AML-193 (cell line): ENCODE results near the gene NOTCH2.

Source experiments
- DNase-seq, 2 experiments: peaks; one replicate each; lab custom pipeline; 2025; lab: John Stamatoyannopoulos, UW

The NOTCH2 gene

DNA sequence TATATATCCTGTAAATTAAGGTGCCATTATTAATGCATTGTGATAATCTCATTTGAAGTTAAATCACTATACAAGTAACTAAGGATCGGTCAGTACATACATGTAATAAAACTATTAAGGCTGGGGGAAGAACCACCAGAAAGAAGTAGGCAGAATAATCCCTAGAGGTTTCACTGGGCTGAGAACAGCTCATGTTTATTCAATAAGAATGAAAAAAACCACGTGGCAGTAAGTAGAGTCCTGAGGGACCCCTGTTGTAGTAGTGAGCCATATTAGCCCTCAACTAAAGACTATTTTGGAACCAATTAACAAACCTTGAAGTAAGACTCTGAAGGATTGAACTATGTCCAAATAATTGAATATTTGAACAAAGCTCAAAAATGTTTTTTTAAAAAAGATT is 126.2 kb downstream of the NOTCH2 start:
- DNase-seq, result no peak

DNA sequence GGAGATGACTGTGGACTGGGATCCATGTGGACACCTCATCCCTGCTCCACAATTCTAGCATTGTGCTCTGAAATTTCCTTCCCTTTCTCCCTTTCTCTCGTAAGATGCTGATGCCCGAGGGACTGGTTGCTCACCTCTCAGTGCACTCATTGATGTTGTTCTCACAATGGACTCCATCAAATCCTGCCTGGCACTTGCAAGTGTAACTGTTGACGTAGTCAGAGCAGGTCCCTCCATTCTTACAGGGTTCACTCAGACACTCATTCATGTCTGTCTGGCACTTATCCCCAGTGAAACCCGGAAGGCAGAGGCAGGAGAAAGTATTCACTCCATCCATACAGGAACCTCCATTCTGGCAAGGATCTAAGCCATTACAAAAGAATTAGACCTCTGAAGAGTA is 128.1 kb downstream of the NOTCH2 start:
- DNase-seq, result no peak

DNA sequence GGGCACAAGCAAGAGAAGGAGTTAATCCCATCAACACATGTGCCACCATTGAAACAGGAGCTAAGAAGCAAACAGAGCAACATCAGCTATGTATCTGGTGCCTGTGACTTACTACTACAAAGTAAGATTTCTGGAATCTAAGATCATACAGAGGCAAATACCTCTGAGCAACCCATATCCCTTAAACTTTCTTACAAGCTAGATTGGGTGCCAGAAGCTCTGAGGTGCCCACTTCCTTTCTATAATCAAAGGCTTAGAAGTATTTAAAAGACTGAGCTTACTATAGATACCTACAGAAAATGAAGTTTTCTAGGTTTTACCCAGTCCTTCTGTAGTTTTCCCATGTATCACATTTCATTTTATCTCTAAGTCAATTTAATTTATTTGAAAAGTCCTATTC is 128.8 kb downstream of the NOTCH2 start:
- no peak for DNase-seq

DNA sequence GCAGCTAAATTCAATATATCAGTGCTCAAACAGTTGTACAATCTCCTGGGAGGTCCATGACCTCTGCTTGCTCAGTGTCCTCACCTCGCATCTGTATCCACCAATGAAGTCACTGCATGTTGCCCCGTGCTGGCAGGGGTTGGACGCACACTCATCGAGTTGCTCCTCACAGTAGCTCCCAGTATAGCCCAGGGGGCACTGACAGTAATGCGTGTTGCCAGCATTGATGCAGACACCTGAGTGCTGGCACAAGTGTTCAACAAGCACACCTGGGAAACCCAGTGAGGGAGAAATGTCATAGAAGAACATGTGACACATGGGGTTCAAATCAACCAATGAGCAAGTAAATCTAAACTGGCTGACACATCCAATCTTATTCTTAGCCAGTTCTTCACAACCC is 132.3 kb downstream of the NOTCH2 start:
- DNase-seq, result no peak

DNA sequence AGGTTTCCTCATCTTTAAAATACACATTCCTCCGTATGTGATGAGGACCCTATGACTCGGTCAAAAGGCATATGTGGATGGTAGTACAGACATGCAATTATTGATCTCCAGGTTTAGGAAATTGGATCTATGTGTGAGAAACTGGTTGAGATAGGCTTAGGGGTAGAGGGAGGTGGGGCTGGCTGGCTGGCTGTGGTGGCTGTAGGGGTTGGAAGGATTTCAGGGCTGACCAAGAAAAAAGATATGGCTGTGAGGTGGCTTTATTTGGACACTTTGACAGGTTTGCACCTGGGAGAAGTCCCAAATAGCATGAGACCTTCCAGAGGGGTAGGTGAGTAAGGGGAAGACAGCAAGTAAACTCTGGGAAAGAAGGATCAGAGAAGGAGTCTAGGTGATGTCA is 133.5 kb downstream of the NOTCH2 start:
- DNase-seq, result no peak

DNA sequence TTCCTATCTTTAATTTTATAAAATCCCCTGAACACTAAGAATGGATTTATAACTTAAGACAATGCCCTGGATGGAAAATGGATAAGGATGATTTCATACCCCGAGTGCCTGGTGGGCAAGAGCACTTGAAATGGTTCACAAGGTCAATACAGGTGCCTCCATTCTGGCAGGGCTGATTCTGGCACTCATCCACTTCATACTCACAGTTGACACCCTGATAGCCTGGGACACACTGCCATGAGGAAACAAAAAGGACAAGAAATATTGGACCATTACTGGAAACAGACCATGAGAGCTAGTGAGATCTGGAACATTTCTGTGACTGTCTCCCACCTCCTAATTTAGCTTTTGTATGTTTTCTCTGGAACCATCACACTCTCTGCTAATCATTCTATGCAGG is 134.1 kb downstream of the NOTCH2 start:
- DNase-seq, result no peak

DNA sequence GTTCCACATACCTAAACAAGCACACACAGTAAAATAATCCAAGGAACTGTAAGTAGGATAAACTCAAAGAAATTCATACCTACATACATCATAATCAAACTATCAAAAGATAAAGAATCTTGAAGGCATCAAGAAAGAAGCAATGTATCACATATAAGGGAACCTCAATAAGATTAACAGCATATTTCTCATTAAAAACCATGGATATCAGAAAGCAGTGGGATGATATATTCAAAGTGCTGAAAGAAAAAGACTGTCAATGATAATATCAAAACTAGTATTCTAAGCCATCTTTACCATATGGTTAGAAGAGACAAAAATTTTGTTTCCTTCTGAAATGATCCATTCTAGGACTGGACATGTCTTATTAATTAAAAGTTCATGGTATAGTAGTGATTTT is 136.1 kb downstream of the NOTCH2 start:
- DNase-seq, result peak in 1 of 2 experiments; percentile 1

DNA sequence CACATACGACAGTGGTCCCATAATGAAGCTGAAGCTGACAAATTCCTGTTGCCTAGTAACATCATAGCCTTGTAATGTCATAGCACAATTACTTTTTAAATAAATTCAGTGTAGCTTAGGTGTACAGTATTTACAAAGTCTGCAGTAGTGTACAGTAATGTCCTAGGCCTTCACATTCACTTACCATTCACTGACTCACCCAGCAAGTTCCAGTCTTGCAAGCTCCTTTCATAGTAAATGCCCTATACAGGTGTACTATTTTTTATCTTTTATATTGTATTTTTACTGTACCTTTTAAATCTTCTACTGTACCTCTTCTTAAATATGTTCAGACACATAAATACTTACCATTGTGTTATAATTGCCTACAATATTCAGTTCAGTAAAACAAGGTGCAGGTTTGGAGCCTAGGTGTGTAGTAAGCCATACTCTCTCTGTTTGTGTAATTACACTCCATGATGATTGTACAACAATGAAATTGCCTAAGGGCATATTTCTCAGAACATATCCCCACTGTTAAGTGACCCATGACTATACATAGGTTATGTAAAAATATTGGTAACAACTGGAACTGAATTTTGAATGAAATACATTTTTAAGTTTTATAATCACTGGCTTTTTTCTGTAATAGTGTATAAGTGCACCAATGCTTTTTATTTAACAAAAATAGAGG is 139.7 kb downstream of the NOTCH2 start:
- no peak for DNase-seq

DNA sequence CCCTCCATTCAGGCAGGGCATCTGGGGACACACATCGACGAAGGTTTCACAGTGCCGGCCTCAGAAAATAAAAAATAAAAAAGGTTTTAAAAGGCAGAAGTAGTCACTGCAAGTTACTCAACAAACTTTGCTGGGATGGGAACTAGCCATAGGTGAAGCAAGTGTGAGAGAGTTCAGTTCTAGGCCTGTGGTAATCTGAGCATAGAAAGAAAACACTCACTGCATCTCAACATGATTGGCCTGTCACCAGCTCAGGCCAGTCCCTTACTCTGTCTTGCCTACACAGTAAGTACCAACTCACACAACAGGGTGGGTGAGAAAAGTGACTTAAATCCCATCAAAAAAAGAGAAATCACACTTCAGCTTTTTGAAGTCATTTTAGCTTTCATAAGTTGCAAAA is 142.9 kb downstream of the NOTCH2 start:
- DNase-seq, result no peak

DNA sequence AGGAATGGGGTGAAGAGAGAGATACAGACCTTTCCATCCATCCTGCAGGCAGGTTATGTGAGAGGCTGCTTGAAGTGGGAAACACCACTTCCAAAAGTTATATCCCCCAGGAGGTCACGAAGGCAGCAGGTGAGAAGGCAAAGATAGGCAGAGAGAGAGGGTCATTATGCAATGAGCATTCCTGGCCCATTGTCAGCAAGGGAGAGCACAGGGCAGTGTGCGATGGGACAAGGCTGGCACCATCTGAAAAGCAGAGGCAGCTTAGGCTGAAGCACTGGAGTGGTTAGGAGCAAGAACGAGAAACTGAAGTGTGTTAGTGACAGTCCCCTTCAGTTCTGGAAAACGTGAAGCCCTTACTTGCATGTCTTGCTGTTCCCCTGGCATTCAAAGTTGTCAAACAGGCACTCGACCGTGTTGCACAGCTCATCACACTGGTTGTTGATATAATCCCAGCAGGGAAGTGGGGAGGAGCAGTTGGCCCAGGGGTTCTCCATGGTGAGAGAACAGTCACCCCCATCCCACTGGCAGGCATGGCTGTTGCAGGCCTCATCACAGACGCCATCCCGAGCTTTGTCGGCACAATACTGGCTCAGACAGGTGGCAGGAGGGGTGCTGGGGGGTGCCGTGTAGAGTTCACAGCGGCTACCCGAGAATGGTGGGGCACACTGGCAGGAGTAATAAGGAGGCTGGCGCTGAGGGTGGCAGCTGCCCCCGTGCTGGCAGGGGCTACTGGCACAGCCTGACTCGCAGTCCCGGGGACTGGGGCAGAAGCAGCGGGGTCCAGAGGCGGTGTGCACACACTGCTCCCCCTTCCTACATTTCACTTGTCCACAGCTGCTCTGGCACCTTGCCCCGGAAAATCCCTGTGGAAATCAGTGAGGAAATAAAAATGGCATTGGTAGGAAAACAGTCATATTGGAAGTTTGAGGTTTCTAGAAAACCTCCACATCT is 144.2 kb downstream of the NOTCH2 start:
- no peak for DNase-seq

DNA sequence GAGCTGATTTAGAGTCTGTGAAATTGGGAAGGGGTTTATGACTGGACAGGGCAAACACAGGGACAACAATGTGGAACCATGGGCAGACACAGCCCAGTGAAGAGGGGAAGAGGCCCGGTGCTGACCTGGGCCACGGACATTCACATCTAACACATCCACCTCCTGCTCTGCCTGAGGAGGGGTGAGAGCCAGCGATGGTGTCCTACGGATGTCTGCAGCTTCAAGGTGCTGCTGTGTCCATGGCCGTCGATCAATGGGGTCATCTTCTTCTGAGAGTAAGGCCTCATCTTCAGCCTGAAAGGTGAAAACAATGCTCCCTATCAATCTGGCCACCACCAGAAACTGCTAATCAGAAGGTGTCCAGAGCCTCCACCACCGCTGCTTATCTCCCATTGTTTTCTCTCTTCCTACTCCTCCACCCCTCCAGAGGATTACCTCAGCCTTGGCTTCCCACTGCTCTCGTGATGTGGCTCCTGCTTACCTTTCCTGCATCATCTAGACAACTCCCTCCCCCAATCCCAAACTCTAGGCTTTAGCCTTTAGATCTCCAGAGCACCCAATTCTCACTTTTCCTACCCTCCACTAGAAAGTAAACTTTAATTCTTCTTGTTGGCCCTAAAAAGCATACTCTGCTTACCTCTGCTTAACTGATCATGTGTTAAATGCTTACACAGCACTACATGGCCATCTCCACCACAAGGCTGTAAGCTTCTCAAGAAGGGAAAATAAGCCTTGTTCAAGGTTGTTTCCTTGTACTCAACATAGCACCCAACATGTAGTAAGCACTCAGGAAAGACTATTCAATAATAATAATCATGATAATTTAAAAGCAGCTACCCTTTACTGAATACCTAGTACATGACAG is 149.1 kb downstream of the NOTCH2 start:
- no peak for DNase-seq

DNA sequence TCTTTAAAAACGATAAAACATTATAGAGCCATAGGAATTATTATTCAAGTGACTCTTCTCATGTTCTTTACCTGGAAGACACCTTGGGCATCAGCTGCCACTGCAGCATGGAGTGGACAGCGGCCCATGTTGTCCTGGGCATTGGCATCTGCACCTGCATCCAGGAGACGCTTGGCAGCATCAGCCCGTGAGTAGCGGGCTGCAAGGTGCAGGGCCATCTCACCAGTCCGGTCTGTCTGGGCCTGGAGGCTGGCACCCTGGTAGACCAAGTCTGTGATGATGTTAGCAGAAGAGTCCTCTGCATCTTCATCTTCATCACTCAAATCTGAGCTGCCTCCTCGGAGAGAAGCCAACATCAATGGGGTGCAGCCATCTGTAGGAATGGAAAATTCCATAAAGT is 150.2 kb downstream of the NOTCH2 start:
- no peak for DNase-seq

DNA sequence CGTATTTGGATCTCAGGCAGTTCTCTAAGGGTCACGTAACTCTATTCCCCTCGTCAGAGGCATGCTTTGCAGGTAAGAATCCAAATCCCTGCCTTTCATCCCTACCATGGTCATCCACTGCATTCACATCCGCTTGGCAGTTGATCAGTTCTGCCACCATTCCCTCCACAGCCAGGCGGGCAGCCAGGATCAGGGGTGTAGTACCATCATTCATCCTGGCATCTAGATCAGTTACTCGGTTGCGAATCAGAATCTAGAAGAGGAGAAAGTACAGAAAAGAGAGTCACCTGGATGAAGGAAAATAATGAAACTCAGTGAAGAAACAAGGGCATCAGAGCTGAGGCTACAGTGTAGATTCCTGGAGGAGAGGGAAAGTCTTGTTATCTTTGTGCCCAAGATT is 151.2 kb downstream of the NOTCH2 start:
- DNase-seq, result no peak

DNA sequence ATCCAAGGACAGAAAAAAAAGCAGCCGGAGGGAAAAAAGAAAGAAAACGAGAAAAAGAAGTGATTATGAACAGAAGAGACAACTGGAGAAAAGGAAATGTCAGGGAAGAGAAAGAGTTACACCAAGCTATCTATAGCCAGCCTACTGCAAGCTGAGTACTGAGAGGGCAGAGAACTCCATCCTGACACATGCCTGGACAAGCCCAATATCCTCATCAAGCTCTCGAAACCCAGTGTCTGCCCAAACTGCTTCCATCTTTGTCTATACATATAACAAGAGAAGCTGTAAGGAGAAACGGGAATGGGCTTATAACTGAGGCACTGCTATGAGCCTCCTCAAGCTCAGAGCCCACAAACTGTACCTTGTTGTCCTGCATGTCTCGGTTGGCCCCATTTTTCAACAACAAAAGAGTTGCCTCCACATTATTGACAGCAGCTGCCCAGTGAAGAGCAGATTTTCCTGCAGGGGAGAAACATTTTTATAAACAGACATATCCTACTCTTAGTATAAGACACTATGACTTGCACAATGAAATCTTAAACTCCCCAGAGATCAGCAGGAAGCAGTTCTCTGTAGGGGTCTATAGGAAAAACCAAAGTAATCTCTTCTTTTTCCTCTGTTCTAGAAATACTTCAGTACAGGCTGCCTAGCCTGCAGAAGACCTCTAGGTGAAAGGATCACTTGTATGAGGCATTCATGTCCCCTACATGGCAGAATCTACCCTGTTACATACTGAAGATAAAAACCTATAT is 152.0 kb downstream of the NOTCH2 start:
- DNase-seq, result no peak

DNA sequence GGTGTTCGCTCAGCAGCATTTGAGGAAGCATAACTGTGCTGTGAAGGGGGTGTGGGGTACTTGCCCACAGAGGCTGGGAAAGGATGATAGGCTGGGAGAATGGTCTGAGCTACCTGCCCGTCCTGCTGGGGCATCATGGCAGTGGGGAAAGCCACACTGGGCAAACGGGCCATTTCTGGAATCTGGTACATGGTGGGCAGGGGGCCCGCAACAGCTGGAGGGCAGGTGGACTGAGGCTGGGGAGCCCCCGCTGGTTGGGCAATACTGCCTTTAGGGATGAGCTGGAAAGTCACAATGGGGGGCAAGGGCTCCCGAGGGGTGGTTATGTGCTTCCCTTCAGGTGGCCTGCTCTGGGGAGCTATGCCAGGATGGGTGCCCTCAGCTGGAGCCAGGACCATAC is 153.9 kb downstream of the NOTCH2 start:
- DNase-seq, result no peak

DNA sequence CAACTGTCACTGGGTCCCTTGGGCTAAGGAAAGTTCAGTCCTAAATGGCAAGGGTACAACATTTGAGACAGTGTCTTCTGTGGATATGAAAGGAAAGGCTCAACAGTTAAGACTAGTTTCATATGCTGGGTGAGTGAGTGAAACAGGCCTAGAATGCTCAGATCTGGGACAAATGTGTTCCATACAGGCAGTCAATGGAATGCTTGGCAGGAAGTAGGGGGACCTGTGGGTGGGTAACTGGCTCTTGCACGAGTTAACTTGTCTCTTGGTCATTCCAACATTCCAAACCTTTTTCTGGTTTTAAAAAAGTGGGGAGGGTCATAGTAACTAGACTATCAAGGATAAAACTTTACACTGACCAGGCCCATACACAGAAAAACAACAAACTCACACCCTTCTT is 155.4 kb downstream of the NOTCH2 start:
- no peak for DNase-seq

DNA sequence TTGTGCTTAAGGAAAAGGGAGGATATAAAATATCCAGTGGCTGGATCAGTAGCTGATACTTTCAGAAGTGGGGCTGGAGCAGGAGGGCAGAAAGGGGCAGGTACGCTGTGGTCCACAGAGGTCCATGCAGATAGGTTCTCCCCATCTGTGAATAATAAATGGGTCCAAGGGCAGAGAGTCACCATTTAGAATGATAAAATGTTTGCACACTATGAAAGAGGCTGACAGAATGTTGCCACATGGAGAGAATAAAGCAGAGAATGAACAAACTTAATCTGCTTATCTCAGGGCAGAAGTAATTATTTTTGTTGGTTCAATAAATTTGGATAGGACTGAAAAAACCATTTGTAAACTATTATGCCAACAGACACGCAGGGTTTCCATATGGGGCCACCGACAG is 156.5 kb downstream of the NOTCH2 start:
- DNase-seq, result no peak

DNA sequence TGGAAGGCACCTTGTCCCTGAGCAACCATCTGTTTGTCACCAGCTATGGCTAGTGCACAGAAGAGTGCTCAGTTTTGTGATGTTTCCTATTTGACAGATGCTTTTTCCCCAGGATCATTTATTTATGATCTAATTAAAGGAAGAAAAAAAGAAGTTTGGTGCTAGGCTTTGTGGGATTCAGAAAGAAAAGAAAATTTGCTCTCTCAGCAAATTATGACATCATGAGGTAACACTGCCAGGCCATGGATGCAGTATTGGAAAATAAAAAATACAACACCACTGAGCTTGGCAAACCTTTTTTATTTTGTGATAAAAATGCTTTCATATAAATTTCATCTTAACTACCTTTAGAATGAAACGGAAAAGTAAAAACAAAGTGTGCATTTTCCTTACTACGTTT is 157.7 kb downstream of the NOTCH2 start:
- no peak for DNase-seq

DNA sequence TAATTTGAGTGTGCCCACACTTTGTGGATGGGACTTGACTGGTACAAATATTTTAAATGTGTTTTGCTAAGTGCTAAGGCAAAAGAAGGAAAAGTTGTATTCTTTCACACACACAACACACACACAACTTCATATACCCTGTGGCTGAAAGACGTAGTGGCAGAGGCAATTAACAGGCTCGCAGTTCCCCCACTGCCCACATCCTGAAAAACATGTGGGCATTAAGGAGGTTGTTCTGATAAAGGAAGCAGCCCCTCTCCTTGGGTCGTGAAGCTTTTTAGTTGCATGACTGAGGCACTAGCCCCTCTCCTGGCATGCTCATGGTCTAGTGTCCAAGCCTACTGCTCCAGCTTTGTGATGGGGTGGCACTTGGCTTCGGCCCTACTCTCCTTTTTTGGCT is 158.8 kb downstream of the NOTCH2 start:
- no peak for DNase-seq

DNA sequence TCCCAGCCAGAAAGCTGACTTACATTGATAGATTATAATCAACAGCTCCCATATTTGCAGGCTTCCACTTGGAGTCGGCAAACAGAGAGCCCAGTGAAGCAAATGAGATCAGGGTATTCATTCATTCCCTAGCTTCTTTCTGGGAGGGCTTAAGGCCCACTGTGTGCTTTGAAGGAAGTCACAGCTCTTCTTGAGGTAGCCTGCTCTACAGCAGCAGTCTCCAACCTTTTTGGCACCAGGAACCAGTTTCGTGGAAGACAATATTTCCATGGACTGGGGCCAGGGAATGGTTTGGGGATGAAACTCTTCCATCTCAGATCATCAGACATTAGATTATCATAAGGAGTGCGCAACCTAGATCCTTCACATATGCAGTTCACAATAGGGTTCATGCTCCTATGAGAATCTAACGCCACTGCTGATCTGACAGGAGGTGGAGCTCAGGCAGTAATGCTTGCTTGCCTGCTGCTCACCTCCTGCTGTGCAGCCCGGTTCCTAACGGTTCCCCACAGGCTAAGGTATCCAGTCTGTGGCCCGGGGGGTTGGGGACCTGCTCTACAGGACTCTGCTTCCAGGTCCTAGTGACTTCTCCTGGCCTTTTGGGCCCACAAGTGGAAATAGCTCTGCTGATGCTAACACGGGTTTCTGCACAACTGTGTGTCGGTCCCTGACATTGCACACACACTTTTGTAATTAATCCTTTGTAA is 159.4 kb downstream of the NOTCH2 start:
- DNase-seq, result no peak

DNA sequence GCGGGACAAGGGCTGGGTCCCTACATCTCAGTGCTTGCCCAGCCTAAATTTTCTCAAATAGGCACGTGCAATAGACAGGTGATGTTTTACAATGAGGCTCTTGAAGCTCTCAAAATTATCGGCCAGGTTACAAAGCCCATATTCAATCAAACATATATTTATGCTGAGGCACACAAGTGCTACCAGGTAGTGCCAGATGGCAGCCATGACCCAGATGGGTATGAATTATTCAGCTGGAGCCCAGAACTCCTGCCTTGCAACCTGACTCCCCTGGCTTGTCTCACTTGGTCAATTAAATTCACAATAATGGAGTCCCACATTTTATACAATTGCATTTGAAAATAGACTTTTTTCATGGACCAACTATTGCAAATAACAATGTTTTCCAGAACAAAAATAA is 160.8 kb downstream of the NOTCH2 start:
- no peak for DNase-seq
